ENCODE results near the gene DIP2C.
"Not testable (repeated sequence)": the region's sequence is repeated elsewhere in the genome, so short reads cannot be mapped to it uniquely, and the experiment has no call there.

The DIP2C gene, protein sequence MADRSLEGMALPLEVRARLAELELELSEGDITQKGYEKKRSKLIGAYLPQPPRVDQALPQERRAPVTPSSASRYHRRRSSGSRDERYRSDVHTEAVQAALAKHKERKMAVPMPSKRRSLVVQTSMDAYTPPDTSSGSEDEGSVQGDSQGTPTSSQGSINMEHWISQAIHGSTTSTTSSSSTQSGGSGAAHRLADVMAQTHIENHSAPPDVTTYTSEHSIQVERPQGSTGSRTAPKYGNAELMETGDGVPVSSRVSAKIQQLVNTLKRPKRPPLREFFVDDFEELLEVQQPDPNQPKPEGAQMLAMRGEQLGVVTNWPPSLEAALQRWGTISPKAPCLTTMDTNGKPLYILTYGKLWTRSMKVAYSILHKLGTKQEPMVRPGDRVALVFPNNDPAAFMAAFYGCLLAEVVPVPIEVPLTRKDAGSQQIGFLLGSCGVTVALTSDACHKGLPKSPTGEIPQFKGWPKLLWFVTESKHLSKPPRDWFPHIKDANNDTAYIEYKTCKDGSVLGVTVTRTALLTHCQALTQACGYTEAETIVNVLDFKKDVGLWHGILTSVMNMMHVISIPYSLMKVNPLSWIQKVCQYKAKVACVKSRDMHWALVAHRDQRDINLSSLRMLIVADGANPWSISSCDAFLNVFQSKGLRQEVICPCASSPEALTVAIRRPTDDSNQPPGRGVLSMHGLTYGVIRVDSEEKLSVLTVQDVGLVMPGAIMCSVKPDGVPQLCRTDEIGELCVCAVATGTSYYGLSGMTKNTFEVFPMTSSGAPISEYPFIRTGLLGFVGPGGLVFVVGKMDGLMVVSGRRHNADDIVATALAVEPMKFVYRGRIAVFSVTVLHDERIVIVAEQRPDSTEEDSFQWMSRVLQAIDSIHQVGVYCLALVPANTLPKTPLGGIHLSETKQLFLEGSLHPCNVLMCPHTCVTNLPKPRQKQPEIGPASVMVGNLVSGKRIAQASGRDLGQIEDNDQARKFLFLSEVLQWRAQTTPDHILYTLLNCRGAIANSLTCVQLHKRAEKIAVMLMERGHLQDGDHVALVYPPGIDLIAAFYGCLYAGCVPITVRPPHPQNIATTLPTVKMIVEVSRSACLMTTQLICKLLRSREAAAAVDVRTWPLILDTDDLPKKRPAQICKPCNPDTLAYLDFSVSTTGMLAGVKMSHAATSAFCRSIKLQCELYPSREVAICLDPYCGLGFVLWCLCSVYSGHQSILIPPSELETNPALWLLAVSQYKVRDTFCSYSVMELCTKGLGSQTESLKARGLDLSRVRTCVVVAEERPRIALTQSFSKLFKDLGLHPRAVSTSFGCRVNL (N-terminal part only)

DNA sequence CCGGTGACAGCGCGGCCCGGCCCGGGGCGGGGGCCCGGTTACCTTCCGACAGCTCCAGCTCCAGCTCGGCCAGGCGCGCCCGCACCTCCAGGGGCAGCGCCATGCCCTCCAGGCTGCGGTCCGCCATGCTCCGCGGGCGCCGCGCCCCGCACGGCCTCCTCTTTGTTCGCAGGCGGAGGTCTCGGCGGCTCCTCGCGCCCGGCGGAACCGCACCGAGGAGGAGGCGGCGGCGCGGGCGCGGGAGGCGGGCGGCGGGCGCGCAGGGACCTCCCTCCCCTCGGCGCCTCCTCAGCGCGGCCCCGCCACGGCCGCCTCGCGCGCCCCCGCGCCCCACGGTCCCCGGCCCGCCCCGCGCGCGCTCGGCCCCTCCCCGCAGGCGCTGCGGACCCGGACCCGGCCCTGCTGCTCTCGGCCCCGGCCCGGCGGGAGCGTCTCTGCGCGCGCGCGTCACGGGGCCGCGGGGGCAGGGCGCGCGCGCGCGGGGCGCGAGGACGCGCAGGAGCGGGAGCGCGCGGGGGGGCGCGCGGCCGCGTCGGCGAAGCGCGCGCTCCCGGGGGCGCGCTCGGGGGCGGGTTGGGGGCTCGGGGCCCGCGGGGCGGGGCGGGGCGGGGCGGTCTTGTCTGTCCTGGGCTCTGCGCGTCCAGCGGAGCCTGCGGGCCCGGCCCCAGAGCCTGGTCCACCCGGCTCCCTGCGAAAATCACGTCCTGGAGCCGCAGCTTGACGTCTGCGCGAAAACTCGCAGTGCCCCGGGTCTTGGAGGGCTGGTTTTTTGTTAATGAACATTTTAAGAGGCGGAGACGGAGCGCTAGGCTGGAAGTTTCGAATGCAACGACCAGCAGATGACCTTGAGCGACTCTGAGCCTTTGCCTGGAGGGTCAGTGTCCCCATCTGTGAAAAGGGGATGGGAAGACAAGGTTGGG lies at the start of gene DIP2C:
Gene DIP2C (minus strand): TSS at position 217 of the 920 bp plus-strand sequence. CDS start 90 bp downstream, at position 127.
- peak; percentile 97 for DNase-seq (ENCODE audit: low spot score)

DNA sequence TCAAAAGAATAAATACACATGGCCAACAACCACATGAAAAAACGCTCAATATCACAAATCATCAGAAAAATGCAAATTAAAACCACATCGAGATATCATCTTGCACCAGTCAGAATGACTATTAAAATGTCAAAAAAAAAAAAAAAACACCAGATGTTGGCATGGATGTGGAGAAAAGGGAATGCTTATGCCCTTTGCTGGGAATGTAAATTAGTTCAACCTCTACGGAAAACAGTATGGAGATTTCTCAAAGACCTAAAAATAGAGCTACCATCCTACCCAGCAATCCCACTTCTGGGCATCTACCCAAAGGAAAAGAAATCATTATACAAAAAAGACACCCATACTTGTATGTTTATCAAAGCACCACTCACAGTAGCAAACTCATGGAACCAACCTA lies 45.0 kb upstream of the DIP2C start:
- no peak for DNase-seq (ENCODE audit: low spot score)

DNA sequence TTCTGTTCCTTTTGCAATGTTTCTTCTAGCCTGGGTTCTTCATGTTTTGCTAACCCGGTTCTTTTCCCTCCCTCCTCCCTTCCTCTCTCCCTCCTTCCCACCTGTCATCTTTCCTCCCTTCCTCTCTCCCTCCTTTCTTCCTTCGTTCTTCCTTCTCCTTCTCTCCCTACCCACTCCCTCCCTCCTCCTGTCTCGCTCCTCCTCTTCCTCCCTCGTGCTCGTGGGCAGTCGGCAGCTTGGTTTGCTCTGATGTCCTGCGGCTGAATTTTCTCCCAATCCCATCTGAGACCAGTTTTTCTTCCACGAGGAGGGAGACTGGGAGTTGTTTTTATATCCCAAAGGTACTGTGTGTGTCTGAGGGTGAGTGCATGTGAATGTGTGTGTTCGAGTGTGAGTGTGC lies 43.6 kb upstream of the DIP2C start:
- DNase-seq (ENCODE audit: low spot score) = no peak

DNA sequence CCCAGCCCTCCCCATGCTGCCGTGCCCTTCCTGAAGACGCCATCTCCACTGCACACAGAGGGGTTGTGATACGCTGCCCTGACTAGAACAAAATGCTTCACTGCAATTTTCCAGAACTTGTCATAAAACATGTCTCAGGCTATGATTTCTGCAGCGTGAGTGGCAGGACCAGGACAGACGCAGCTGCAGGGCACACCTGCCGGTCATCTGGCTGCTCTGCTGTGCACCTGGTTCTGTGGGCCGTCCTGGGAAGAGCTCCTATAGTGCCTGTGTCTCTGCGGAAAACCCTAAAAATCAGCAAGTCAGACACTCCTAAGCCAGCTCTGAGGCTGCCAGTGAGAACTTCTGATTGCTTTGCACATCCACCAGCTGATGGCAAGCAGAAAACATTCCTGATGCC lies 39.7 kb upstream of the DIP2C start:
- no peak for DNase-seq (ENCODE audit: low spot score)

DNA sequence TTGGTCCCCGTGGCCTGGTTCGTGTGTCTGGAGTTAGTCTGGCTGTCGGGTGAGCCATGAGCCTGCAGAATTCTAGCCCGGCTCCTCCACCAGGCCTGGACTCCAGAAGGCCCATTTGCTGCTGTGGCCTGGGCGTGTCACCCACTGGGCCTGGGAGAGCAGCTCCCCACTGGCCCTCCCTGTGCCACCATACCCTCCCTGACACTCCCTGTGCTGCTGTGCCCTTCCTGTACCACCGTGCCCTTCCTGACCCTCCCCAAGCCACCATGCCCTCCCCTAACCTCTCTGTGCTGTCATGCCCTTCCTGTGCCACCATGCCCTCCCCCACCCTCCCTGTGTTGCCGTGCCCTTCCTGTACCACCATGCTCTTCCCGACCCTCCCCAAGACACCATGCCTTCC lies 39.1 kb upstream of the DIP2C start:
- DNase-seq (ENCODE audit: low spot score) = no peak

DNA sequence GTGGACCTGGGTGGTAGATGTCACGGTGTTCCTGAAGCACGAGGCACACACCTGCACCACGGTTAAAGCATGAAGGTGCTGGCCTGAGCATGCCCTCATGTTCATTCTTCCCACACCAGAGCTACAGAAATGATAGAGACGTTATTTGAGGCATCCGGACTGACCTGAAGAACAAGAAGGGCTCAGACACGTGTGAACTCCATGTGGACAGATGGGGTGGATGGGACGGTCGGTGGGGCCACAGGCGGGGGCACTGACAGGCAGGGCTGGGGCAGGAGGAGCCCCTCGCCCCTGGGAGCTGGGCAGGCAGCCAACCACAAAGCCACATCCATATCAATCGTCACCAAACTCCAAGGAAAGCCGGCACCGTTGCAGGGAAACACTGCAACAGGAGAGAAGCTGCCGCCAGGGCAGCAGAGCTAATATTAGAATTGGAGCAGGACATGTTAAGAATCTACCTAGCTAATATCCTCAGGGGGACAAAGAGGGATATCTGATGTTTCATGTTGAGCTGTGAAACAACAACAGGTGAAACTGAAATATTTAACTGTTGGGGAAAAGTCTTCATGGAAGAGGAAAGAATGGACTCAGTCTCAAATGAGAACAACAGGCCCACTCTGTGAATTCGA lies 37.8 kb upstream of the DIP2C start:
- DNase-seq (ENCODE audit: low spot score) = no peak

DNA sequence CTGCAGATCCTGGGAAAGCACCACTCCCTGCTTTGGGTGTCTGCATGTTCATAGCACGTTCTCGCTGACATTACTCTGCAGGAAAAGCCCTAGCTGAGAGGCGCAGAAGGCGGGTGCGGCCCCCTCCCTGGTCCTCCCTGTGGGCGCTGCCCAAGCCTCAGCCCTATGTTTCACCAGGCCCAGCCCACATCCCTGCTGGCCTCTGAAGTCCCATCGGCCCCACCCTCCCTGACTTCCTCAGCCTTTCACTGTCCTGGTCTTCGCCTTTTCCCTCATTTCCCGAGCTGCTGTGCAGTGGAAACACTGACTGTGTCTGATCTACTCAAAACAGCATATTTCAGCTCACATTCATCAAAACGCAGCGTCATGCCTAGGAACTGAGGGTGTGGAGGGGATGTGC lies 36.3 kb upstream of the DIP2C start:
- no peak for DNase-seq (ENCODE audit: low spot score)

DNA sequence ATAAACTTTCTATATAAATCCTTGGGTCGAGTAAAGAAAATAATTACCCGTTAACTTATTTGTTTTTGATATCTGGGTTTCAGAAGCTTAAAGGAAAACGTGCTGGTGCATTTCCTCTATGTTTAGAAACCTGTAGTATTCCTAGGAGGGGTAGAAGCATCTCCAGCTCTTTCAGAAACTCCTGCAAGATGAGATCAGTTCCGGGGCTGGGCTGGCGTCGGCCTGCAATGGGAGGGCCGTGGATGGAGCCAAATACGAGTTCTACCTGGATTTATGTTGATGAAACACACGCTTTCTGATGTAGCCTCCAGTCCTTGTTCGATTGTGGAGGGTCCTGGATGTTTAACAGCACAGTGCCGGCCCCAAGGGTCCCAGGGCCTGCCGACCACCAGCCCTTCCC lies 35.8 kb upstream of the DIP2C start:
- DNase-seq (ENCODE audit: low spot score) = no peak

DNA sequence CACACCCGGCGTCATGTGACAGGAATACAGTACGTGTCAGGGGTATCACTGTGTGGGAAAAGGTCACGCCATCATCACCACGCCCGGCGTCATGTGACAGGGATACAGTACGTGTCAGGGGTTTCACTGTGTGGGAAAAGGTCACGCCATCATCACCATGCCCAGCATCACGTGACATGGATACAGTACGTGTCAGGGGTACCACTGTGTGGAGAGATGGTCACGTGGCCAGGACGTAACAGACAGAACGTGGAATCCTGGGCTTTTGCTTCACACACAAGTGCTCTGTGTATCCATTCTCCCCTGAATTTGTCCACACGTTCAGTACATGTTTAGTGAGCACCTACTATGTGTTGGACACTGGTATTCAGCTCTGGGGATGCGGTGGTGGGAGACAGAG lies 34.5 kb upstream of the DIP2C start:
- DNase-seq (ENCODE audit: low spot score) = no peak

DNA sequence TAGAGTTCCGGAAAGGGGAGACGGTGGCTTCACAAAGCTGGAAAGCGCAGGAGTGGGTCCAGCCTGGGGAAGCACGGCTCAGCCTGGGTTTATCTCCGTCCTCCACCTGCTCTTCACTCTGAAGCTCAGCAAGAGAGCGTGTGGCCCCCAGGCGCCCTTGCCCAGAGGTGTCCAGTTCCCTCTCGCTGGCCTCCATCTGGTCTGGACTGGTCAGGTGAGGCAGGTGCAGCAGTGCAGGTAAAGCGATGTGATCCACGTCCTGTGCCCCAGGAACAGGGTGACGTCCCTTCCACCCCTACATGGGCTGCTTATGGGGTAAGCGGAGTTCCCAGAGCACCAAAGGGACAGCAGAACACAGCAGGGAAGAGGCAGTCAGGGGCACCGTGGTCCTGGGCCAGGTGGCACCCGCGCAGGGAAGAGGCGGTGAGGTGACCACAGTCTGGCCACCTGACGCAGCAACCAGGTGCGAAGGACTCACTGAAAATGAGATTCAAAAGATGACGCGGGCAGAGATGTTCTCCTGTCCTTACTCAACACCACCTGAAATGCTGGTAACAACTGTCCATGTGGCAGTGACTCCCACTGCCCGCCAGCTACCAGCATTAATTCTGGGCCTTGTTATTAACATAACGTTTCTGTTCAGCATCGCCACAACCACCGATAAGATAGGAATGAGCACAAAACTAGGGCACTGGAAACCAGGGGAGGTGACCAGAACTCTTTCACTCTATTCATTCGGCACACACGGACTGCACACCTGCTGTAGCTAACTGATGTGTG lies 33.0 kb upstream of the DIP2C start:
- no peak for DNase-seq (ENCODE audit: low spot score)

DNA sequence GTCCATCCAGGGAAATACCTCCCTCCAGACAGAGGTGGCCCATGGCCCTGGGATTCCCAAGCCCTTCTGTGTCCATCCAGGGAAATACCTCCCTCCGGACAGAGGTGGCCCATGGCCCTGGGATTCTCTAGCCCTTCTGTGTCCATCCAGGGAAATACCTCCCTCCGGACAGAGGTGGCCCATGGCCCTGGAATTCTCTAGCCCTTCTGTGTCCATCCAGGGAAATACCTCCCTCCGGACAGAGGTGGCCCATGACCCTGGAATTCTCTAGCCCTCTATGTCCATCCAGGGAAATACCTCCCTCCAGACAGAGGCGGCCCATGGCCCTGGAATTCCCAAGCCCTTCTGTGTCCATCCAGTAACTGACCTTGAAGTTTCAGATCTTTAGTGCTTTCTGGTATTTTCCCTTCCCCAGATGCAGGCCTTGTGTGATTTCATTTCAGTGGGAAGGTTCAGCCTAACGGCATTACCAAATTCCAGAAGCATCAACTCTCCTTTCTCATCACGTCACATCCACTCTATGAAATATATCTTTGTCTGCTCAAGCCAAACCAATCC lies 28.8 kb upstream of the DIP2C start:
- no peak for DNase-seq (ENCODE audit: low spot score)

DNA sequence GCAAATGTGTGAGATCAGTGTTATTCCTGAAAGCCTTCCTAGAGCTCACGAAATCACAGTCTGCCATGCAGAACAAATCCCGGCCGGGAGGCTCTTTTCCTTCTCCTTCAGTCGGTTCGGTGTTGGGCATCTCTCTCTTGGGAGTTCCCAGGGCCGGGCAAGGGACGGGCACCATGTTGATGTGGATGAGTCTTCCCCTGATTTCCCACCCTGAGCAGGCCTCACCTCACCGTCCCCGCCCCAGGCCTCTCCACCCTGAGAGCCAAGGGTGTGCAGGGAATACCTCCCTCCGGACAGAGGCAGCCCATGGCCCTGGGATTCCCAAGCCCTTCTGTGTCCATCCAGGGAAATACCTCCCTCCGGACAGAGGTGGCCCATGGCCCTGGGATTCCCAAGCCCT lies 28.0 kb upstream of the DIP2C start:
- DNase-seq (ENCODE audit: low spot score) = no peak

DNA sequence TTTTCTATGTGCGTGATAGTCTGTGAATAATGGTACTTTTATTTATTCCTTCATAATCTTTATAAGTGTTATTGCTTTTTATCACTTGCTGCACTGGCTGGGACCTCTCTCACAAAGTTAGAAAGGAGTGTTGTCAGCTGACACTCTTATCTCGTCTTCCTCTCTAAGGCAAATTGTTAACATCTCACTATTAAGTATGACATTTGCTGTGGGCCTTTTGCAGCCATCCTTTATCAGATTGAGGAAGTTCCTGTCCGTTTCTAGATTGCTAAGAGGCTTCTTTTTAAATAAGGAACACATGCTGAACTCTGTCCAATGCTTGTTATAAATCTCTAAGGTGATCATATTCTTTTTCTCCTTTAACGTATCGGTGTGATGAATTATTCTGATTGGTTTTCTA lies 27.4 kb upstream of the DIP2C start:
- no peak for DNase-seq (ENCODE audit: low spot score)

DNA sequence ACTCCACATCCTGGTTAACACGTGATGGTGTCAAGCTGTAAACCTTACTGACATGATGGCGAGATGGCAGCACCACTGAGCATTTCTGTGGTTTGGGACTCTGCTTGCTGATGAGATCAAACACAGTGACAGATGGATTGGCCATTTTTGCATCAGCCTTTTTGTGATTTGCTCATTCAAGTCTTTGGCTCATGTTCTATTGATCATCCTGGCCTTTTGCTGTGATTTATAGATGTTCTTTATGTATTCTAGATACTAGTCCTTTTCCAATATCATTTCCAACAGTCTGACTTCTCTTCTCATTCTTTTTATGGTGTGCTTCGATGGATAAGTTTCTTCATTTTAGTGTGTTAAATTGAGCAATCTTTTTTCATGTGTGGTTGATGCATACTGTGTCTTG lies 24.7 kb upstream of the DIP2C start:
- no peak for DNase-seq (ENCODE audit: low spot score)

DNA sequence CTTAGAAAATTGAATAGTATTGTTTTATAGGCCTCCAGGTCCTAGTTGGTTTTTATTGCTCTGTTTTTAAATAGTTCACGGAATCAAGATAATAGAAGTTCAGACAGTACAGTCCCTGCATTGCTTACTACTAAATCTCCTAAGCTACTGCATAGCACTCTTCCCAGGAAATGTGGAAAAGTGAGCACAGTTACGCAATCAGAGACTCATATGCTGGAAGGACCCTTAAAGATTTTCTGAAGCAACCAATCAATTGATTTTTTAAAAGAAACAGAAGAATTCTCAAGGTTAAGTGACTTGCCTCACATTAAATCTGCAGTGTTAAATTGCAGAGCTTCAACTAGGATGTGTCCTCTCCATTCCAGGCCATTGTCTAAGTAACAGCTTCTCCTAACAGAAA lies 23.1 kb upstream of the DIP2C start:
- DNase-seq (ENCODE audit: low spot score) = no peak

DNA sequence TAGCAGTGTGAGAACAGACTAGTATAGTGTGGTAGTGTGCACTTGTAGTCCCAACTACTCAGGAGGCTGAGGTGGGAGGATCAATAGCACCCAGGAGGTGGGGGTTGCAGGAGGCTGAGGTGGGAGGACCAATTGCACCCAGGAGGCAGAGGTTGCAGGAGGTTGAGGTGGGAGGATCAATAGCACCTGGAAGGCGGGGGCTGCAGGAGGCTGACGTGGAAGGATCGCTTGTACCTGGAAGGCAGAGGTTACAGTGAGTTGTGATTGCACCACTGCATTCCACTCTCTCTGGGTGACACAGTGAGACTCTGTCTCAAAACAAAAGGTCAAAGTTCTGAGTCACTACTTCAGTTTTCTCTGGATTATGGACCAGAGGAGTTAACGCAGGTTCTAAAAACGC lies 22.6 kb upstream of the DIP2C start:
- no peak for DNase-seq (ENCODE audit: low spot score)

DNA sequence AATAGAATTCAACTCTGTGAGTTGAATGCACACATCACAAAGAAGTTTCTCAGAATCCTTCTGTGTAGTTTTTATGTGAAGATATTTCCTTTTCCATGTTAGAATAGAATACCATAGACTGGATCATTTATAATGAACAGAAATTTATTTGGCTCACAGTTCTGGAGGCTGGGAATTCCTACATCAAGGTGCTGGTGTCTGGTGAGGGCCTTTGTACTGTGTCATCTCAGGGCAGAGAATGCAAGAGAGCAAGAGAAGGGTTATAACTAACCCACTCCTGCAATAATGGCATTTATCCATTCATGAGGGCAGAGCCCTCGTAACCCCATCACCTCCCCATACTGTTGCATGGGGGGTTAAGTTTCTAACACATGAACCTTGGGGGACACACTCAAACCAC lies 18.4 kb upstream of the DIP2C start:
- DNase-seq (ENCODE audit: low spot score) = no peak

DNA sequence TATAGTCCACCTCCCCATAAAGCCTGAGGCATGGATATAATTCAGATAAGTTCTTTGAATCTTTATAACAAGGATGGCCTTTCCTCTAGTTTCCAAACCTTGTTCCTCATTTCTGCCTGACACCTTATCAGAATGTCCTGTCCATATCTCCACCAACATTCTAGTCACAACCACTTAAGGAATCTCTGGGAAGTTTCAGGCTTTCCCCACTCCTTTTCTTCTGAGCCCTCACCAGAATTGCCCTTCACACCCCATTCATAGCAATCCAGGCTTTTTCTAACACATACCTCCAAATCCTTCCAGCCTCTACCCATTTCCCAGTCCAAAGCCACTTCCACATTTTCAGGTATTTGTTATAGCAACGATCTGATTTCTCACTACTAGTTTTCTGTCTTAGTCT lies 18.0 kb upstream of the DIP2C start:
- no peak for DNase-seq (ENCODE audit: low spot score)

DNA sequence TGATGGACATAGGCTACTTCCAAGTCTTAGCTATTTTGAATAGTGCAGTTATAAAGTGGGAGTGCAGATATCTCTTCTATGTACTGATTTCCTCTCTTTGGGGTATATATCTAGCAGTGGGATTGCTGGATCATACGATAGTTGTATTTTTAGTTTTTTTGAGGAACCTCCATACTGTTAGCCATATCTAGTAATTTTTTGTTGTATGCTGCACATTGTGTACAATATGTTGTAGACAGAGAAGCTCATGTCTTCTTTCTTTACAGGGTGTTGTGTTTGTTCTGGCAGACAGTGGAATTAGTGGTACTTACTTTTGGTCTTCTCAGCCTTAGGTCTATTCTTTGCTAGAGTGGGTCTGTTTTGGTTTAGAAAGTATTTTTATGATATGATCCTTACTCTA lies 13.7 kb upstream of the DIP2C start:
- no peak for DNase-seq (ENCODE audit: low spot score)

DNA sequence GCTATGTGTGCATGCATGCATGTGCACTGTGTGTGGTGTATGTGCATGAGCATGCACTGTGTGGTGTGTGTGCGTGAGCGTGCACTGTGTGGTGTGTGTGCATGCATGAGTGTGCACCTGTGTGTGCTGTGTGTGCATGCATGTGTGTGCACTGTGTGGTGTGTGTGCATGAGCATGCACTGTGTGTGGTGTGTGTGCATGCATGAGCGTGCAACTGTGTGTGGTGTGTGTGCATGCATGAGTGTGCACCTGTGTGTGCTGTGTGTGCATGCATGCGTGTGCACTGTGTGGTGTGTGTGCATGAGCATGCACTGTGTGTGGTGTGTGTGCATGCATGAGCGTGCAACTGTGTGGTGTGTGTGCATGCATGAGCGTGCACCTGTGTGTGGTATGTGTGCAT lies 10.7 kb upstream of the DIP2C start:
- DNase-seq (ENCODE audit: low spot score) = not testable (repeated sequence)
